Measurements from ENCODE around the gene FIBP. TPM values are rescaled to one million over a fixed set of nuclear protein-coding genes. Genes with fewer than 3 reads are reported as not detected.

The FIBP gene
- total RNA-seq, 2 donors from 2014 or later = 81.0 to 92.0 TPM

DNA sequence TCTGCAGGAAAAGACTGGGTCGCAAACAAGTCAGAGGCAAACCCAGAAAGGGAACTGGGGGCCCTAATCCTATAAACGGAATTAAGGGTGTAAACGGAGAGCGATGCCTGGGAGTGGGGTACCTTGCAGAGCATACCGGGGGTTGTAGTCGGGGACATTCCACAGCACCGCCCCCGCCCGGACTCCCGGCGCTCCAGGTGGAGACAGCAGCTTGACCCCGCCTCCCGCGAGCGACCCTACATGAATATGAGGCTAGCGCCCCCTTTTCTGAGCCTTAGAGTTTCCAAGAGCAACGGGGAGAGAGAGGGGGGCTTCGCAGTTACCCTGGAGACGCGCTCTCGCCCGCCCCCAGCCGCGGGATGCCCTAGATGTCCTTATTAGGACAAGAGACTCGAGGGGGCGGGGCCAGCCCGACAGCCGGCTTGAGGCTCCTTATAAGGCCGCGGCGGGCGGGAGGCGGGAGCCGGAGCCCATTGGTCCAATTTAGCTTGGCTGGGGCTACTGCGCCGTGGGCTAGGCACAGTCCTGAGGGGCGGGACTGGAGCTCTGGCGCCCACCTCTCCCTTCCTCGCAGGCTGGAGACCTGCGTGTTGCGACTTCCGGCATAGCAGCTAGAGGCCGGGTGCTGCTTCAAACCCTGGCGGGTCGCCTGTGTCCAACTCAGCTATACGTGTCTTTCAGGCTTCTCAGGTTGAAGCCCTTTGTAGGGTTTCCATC, 29.0 kb downstream of the FIBP start:
- H3K27ac Mint-ChIP-seq = peak overlapping the region; percentile 97
- peak overlapping the region; percentile 88 for H3K4me3 Mint-ChIP-seq
- WGBS, 2 experiments (ENCODE audit: insufficient coverage in 1 of 2, insufficient read length in 1 of 2) = 0% methylated on average over 29 to 46 of the region's 46 CpGs
- Histone ChIP-seq H3K4me3 (ENCODE audit: low read length) (peak overlapping the region; percentile 97), H3K9ac (ENCODE audit: extremely low read depth, low read length, poor library complexity, severe bottlenecking) (peak overlapping the region; percentile 84), H3K4me1 (ENCODE audit: control insufficient read depth, insufficient read depth, low read length) (peaks cover 10% of the 10 kb centered on the region), H3K36me3 (ENCODE audit: control insufficient read depth, insufficient read depth, low read length) (peaks cover 54% of the 10 kb centered on the region), H3K9me3 (ENCODE audit: control insufficient read depth, low read length) (no peaks in the 10 kb centered on the region), H3K27me3 (ENCODE audit: control insufficient read depth, insufficient read depth, low read length, poor library complexity, severe bottlenecking) (no peaks in the 10 kb centered on the region), H3K27ac (ENCODE audit: low read depth, low read length) (peak overlapping the region; percentile 93)
- TF ChIP-seq, protein P1, sequence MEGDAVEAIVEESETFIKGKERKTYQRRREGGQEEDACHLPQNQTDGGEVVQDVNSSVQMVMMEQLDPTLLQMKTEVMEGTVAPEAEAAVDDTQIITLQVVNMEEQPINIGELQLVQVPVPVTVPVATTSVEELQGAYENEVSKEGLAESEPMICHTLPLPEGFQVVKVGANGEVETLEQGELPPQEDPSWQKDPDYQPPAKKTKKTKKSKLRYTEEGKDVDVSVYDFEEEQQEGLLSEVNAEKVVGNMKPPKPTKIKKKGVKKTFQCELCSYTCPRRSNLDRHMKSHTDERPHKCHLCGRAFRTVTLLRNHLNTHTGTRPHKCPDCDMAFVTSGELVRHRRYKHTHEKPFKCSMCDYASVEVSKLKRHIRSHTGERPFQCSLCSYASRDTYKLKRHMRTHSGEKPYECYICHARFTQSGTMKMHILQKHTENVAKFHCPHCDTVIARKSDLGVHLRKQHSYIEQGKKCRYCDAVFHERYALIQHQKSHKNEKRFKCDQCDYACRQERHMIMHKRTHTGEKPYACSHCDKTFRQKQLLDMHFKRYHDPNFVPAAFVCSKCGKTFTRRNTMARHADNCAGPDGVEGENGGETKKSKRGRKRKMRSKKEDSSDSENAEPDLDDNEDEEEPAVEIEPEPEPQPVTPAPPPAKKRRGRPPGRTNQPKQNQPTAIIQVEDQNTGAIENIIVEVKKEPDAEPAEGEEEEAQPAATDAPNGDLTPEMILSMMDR (conservative IDR thresholded peaks at IDR 0.05) = peak; percentile 44
- H3K27me3 Mint-ChIP-seq (ENCODE audit: insufficient read depth) = no peaks in the 10 kb centered on the region
- H3K9me3 Mint-ChIP-seq = no peaks in the 10 kb centered on the region
- peak; percentile 99 for DNase-seq
- peaks cover 51% of the 10 kb centered on the region for H3K36me3 Mint-ChIP-seq (ENCODE audit: low read depth)
- peaks cover 21% of the 10 kb centered on the region for H3K4me1 Mint-ChIP-seq

DNA sequence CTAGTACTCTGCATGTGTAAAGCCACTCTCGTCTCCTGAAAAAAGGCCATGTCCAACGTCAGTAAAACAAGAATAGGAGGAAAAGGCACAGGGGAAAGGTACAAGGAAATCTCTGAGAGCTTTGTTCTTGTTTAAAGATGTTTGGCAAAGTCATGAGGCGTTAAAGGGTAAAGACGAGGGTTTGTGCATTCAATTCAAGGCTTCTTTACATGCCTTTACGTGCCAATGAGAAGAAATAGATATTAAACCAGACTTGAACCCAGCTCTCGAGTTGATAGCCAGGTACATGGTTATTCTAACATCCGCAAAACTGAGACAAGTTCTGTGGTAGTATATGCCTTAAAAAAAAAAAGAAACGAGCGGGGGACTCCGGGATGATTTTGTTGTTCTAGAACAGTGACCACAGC, 29.6 kb downstream of the FIBP start:
- Mint-ChIP-seq H3K4me1 (peaks cover 21% of the 10 kb centered on the region), H3K27me3 (ENCODE audit: insufficient read depth) (no peaks in the 10 kb centered on the region), H3K27ac (peak overlapping the region; percentile 97), H3K36me3 (ENCODE audit: low read depth) (peaks cover 51% of the 10 kb centered on the region), H3K4me3 (peak overlapping the region; percentile 88), H3K9me3 (no peaks in the 10 kb centered on the region)
- Histone ChIP-seq H3K36me3 (ENCODE audit: control insufficient read depth, insufficient read depth, low read length) (peaks cover 54% of the 10 kb centered on the region), H3K4me1 (ENCODE audit: control insufficient read depth, insufficient read depth, low read length) (peaks cover 10% of the 10 kb centered on the region), H3K9me3 (ENCODE audit: control insufficient read depth, low read length) (no peaks in the 10 kb centered on the region), H3K9ac (ENCODE audit: extremely low read depth, low read length, poor library complexity, severe bottlenecking) (peak overlapping the region; percentile 84), H3K27ac (ENCODE audit: low read depth, low read length) (peak overlapping the region; percentile 93), H3K27me3 (ENCODE audit: control insufficient read depth, insufficient read depth, low read length, poor library complexity, severe bottlenecking) (no peaks in the 10 kb centered on the region), H3K4me3 (ENCODE audit: low read length) (peak overlapping the region; percentile 97)
- 0 to 1% methylated on average over 8 to 10 of the region's 10 CpGs for WGBS, 2 experiments (ENCODE audit: insufficient coverage in 1 of 2, insufficient read length in 1 of 2)
- DNase-seq = no peak
- TF ChIP-seq, protein P1 (conservative IDR thresholded peaks at IDR 0.05) = no peak

DNA sequence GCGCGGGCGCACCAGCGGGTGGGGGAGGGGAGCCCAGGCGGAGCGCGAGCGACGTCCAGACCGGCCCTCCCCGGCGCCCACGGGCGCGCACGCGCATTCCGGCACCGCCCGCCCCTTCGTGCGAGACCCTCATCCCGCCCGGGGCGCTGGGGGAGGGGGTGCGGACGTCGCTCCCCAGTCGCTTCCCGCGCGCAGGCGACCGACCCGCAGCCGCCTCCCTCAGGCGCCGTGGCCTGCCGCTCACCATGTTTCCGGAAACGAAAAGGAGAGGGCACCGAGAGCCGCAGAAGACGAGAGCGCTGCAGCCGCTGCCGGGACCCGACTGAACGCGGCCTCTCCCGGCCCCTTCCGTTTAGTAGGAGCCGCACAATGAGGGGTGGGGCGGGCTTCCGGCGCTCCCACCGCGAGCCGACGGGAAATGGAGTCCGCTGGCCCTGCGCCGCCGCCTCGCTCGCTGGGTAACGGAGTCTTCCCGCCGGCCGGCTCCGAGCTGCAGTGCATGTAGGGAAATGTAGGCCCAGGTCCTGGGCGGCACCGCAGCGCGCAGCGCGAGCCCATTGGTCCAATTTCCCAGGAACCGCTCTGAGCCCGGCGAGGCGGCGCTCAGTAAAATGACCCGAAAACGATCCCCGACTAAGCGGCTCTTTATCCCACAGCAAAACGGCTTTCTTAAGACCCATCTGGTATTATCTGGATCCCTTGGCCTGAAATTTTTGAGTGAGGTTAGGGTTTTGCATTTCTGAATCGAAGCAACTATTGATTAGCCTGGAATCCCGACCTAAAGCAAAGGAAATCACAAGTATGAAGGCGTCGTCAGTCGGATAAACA, 30.2 kb downstream of the FIBP start, which contains the start of gene CFL1:
CFL1 (minus strand) TSS at position 328 of the 828 bp plus-strand sequence; CDS start at position 247, 81 bp downstream.
- Histone ChIP-seq H3K4me3 (ENCODE audit: low read length) (peak within 1 kb of the TSS; percentile 97), H3K27ac (ENCODE audit: low read depth, low read length) (peak within 1 kb of the TSS; percentile 93), H3K9me3 (ENCODE audit: control insufficient read depth, low read length) (no peaks in the 10 kb centered on the region), H3K27me3 (ENCODE audit: control insufficient read depth, insufficient read depth, low read length, poor library complexity, severe bottlenecking) (no peaks in the 10 kb centered on the region), H3K36me3 (ENCODE audit: control insufficient read depth, insufficient read depth, low read length) (peaks cover 54% of the 10 kb centered on the region), H3K9ac (ENCODE audit: extremely low read depth, low read length, poor library complexity, severe bottlenecking) (peak within 1 kb of the TSS; percentile 86), H3K4me1 (ENCODE audit: control insufficient read depth, insufficient read depth, low read length) (peaks cover 10% of the 10 kb centered on the region)
- peak; percentile 99 for DNase-seq
- Mint-ChIP-seq H3K36me3 (ENCODE audit: low read depth) (peaks cover 52% of the 10 kb centered on the region), H3K4me3 (peak within 1 kb of the TSS; percentile 88), H3K27me3 (ENCODE audit: insufficient read depth) (no peaks in the 10 kb centered on the region), H3K9me3 (no peaks in the 10 kb centered on the region), H3K27ac (peak within 1 kb of the TSS; percentile 97), H3K4me1 (peaks cover 21% of the 10 kb centered on the region)
- TF ChIP-seq, protein P1 (conservative IDR thresholded peaks at IDR 0.05) = no peak
- 0 to 1% methylated on average over 26 to 91 of the region's 92 CpGs for WGBS, 2 experiments (ENCODE audit: insufficient coverage in 1 of 2, insufficient read length in 1 of 2)
